Astrocyte (in vitro differentiated cells and primary cell): Measurements from ENCODE around the gene NKAIN2. TPM values are rescaled to one million over a fixed set of nuclear protein-coding genes. Genes with fewer than 3 reads are reported as not detected.

Source experiments
- DNase-seq: peaks from one replicate; pipeline ENCODE4 v3.0.0-alpha.2; 2010; ENCODE audit warnings: low read depth
- FAIRE-seq: peaks from 2 replicates; lab custom pipeline; 2011; peaks lifted over from hg19 to GRCh38; lab: Jason Lieb, UNC
- H2AFZ ChIP-seq: 2 replicates; pipeline ENCODE4 v1.6.0; 2012; ENCODE audit warnings: low read depth, low read length, inconsistent platforms
- H3K27ac ChIP-seq: 2 replicates; pipeline ENCODE4 v1.5.1; 2011; ENCODE audit warnings: low read depth, low read length, inconsistent platforms
- H3K27me3 ChIP-seq: 2 replicates; pipeline ENCODE4 v1.6.0; 2011; ENCODE audit warnings: low read length, inconsistent platforms; ENCODE audit not compliant: insufficient read depth
- H3K36me3 ChIP-seq: 2 replicates; pipeline ENCODE4 v1.5.1; 2011; ENCODE audit warnings: low read length, inconsistent platforms; ENCODE audit not compliant: insufficient read depth
- H3K4me1 ChIP-seq: 2 replicates; pipeline ENCODE4 v1.5.1; 2011; ENCODE audit warnings: low read length, inconsistent platforms; ENCODE audit not compliant: insufficient read depth
- H3K4me2 ChIP-seq: 2 replicates; pipeline ENCODE4 v1.6.0; 2012; ENCODE audit warnings: low read length, inconsistent platforms
- H3K4me3 ChIP-seq: 2 replicates; pipeline ENCODE4 v1.5.1; 2011; ENCODE audit warnings: low read depth, mild to moderate bottlenecking, low read length, inconsistent platforms; ENCODE audit not compliant: insufficient read depth
- H3K79me2 ChIP-seq: 2 replicates; pipeline ENCODE4 v1.6.0; 2012; ENCODE audit warnings: mild to moderate bottlenecking, low read length, inconsistent platforms; ENCODE audit not compliant: insufficient read depth
- H3K9ac ChIP-seq: 2 replicates; pipeline ENCODE4 v1.6.0; 2012; ENCODE audit warnings: mild to moderate bottlenecking, low read length, inconsistent platforms
- H3K9me3 ChIP-seq: 2 replicates; pipeline ENCODE4 v1.5.1; 2012; ENCODE audit warnings: low read depth, mild to moderate bottlenecking, low read length, inconsistent platforms; ENCODE audit not compliant: insufficient read depth
- H4K20me1 ChIP-seq: 2 replicates; pipeline ENCODE4 v1.6.0; 2012; ENCODE audit warnings: low read length, inconsistent platforms; ENCODE audit not compliant: insufficient read depth
- H3K27ac Mint-ChIP-seq: one replicate; pipeline ENCODE4 v1.8.0; 2021; ENCODE audit warnings: mild to moderate bottlenecking, mixed read lengths; ENCODE audit not compliant: unreplicated experiment
- H3K27me3 Mint-ChIP-seq: one replicate; pipeline ENCODE4 v1.8.0; 2021; ENCODE audit warnings: low read depth, mixed read lengths; ENCODE audit not compliant: unreplicated experiment
- H3K36me3 Mint-ChIP-seq: one replicate; pipeline ENCODE4 v1.8.0; 2021; ENCODE audit warnings: low read depth, mixed read lengths; ENCODE audit not compliant: unreplicated experiment
- H3K4me1 Mint-ChIP-seq: one replicate; pipeline ENCODE4 v1.8.0; 2021; ENCODE audit warnings: low read depth, mixed read lengths; ENCODE audit not compliant: unreplicated experiment
- H3K4me3 Mint-ChIP-seq: one replicate; pipeline ENCODE4 v1.8.0; 2021; ENCODE audit warnings: mild to moderate bottlenecking, moderate library complexity, mixed read lengths; ENCODE audit not compliant: unreplicated experiment
- H3K9me3 Mint-ChIP-seq: one replicate; pipeline ENCODE4 v1.8.0; 2021; ENCODE audit warnings: mild to moderate bottlenecking, mixed read lengths; ENCODE audit not compliant: unreplicated experiment
- EZH2 ChIP-seq: IDR thresholded peaks from 2 replicates; pipeline ENCODE4 v1.6.1; 2012; ENCODE audit warnings: mild to moderate bottlenecking, low read length, inconsistent platforms; ENCODE audit not compliant: insufficient read depth
- total RNA-seq: library from RNA; stranded (reverse); gene quantifications from 2 replicates; pipeline ENCODE4 v1.2.1, GENCODE V29; 2021
- TF ChIP-seq, protein P1 (sequence below): IDR thresholded peaks from 2 replicates; pipeline ENCODE4 v1.5.1; 2011; ENCODE audit warnings: low read depth, mild to moderate bottlenecking, inconsistent platforms, low read length, moderate library complexity; ENCODE audit not compliant: insufficient read depth

NKAIN2 gene
- total RNA-seq, 1 donor from 2014 or later: 0.07 TPM

GRCh38 chr6:124590001-124590400, 786.3 kb downstream of the NKAIN2 start:
- TF ChIP-seq, protein P1, sequence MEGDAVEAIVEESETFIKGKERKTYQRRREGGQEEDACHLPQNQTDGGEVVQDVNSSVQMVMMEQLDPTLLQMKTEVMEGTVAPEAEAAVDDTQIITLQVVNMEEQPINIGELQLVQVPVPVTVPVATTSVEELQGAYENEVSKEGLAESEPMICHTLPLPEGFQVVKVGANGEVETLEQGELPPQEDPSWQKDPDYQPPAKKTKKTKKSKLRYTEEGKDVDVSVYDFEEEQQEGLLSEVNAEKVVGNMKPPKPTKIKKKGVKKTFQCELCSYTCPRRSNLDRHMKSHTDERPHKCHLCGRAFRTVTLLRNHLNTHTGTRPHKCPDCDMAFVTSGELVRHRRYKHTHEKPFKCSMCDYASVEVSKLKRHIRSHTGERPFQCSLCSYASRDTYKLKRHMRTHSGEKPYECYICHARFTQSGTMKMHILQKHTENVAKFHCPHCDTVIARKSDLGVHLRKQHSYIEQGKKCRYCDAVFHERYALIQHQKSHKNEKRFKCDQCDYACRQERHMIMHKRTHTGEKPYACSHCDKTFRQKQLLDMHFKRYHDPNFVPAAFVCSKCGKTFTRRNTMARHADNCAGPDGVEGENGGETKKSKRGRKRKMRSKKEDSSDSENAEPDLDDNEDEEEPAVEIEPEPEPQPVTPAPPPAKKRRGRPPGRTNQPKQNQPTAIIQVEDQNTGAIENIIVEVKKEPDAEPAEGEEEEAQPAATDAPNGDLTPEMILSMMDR: no peak
- TF ChIP-seq EZH2: no peak
- Mint-ChIP-seq H3K4me1 (no peaks in the 10 kb centered on the region), H3K36me3 (no peaks in the 10 kb centered on the region), H3K9me3 (no peaks in the 10 kb centered on the region), H3K27ac (no peak overlapping the region), H3K27me3 (no peaks in the 10 kb centered on the region), H3K4me3 (no peak overlapping the region)
- DNase-seq: no peak
- Histone ChIP-seq H3K4me1 (no peaks in the 10 kb centered on the region), H4K20me1 (no peaks in the 10 kb centered on the region), H3K9me3 (no peaks in the 10 kb centered on the region), H3K4me2 (no peak overlapping the region), H2AFZ (no peak overlapping the region), H3K36me3 (no peaks in the 10 kb centered on the region), H3K27me3 (no peaks in the 10 kb centered on the region), H3K79me2 (no peaks in the 10 kb centered on the region), H3K27ac (no peak overlapping the region), H3K4me3 (no peak overlapping the region), H3K9ac (no peak overlapping the region)
- FAIRE-seq: no peak

DNA sequence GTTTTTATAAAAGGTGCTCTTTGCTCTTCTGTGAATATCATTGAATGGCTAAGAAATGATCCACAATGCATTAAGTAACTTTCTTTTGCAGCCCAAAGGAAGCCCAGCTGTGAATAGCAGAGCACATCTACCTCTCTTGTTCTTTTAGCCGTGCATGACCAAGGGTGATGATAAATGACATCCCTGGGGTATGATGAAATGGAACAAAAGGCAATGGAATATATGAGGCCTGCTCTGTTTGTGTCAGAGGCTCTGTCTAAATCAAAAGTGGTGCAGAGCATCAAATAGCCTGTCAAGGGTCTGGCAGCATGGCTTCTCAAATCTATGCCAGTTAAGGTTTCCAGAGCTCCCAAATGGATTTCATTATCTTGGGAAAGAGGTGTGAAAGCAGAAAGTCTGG, 796.0 kb downstream of the NKAIN2 start:
- Mint-ChIP-seq H3K9me3 (no peaks in the 10 kb centered on the region), H3K27me3 (peaks cover 3% of the 10 kb centered on the region), H3K36me3 (no peaks in the 10 kb centered on the region), H3K4me1 (no peaks in the 10 kb centered on the region), H3K27ac (no peak overlapping the region), H3K4me3 (no peak overlapping the region)
- no peak overlapping the region for H2AFZ ChIP-seq
- FAIRE-seq (no peak), DNase-seq (no peak)
- no peaks in the 10 kb centered on the region for H4K20me1 ChIP-seq
- no peaks in the 10 kb centered on the region for H3K36me3 ChIP-seq
- H3K9ac ChIP-seq: no peak overlapping the region
- no peaks in the 10 kb centered on the region for H3K4me1 ChIP-seq
- H3K9me3 ChIP-seq: no peaks in the 10 kb centered on the region
- H3K4me2 ChIP-seq: no peak overlapping the region
- no peak overlapping the region for H3K27ac ChIP-seq
- H3K79me2 ChIP-seq: no peaks in the 10 kb centered on the region
- H3K27me3 ChIP-seq: no peaks in the 10 kb centered on the region
- no peak overlapping the region for H3K4me3 ChIP-seq
- TF ChIP-seq, protein P1: no peak
- TF ChIP-seq EZH2: no peak

- no peaks in the 10 kb centered on the region for H3K36me3 ChIP-seq
- FAIRE-seq: no peak
- no peak overlapping the region for H3K27ac Mint-ChIP-seq
Measured at GRCh38 chr6:124604719-124605118, 801.1 kb downstream of the NKAIN2 start.

More at GRCh38 chr6:124604719-124605118, 801.1 kb downstream of the NKAIN2 start:
- TF ChIP-seq, protein P1: no peak
- TF ChIP-seq EZH2: no peak
- H3K4me3 Mint-ChIP-seq: no peak overlapping the region
- H3K27ac ChIP-seq: no peak overlapping the region
- H3K9me3 Mint-ChIP-seq: no peaks in the 10 kb centered on the region
- H3K79me2 ChIP-seq: no peaks in the 10 kb centered on the region
- H4K20me1 ChIP-seq: no peaks in the 10 kb centered on the region
- no peak overlapping the region for H2AFZ ChIP-seq
- no peak overlapping the region for H3K9ac ChIP-seq
- DNase-seq: no peak
- H3K4me3 ChIP-seq: no peak overlapping the region
- H3K27me3 ChIP-seq: no peaks in the 10 kb centered on the region
- H3K36me3 Mint-ChIP-seq: no peaks in the 10 kb centered on the region
- H3K4me1 ChIP-seq: no peaks in the 10 kb centered on the region
- H3K27me3 Mint-ChIP-seq: no peaks in the 10 kb centered on the region
- no peak overlapping the region for H3K4me2 ChIP-seq
- H3K9me3 ChIP-seq: no peaks in the 10 kb centered on the region
- no peaks in the 10 kb centered on the region for H3K4me1 Mint-ChIP-seq
